GM21723 (cell line): ENCODE measurements around the gene CAPN11.

ENCODE experiments used
- ATAC-seq: cut with Tn5 transposase; IDR thresholded peaks from one replicate; pipeline ENCODE4 v1.9.1; 2021; ENCODE audit warnings: mild to moderate bottlenecking, moderate library complexity; ENCODE audit not compliant: unreplicated experiment

CAPN11 gene

DNA sequence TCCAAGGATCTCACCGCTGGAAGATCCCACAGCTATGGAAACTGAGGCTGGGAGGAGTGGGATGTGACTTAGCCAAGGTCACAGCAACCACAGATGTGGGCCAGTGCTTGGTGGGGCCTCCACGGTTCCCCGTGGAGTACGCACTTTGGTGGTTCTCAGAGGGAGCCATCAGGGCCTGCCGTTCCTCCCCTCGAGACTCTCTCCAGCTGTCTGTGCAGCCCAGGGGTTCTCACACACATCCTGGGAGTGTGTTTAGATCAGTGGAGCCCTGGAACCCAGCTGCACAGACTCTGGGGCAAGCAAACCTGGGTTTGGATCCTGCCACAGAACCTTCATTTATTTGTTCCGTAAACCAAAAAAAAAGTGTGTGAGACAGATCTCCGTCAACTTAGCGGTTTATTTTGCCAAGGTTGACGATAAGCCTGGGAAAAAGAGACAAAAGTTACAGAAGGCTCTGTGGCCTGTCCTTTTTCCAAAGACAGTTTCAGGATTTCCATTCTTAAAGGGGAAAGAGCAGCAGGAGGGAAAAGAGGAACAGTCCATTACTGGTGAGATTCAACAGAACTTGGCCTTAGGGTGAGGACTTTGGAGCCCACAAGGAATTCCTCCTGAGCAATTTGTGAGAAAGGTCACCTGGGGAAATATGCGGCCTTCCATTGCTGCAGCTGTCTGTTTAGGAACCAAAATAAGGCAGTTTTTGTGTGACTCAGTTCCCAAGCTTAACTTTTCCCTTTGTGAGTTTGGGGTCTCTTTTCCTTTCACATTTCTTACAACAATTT, 44.5 kb downstream of the CAPN11 start:
- no peak for ATAC-seq

DNA sequence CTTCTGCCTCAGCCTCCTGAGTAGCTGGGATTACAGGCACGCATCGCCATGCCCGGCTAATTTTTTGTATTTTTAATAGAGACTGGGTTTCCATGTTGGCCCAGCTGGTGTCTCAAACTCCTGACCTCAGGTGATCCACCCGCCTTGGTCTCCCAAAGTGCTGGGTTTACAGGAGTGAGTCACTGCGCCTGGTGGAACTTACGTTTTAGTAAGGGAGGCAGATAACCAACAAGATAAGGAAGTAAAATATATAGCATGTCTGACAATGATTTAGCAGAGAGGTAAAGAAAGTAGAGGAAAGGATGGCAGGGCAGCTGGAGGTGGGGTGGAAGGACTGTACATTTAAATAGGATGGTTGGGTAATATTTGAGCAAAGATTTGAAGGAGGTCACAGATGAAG, 45.3 kb downstream of the CAPN11 start:
- ATAC-seq, result no peak

DNA sequence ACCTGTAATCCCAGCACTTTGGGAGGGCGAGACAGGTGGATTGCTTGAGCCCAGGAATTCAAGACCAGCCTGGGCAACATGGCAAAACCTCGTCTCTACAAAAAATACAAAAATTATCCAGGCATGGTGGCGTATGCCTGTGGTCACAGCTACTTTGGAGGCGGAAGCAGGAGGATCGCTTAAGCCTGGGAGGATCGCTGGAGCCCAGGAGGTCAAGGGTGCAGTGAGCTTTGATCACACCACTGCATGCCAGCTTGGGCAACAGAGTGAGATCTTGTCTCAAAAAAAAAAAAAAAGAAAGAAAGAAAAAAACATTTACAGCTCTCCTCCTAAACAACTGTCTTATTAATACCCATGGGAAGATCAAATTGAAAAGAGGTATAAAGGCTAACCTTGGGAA, 49.3 kb downstream of the CAPN11 start:
- no peak for ATAC-seq

DNA sequence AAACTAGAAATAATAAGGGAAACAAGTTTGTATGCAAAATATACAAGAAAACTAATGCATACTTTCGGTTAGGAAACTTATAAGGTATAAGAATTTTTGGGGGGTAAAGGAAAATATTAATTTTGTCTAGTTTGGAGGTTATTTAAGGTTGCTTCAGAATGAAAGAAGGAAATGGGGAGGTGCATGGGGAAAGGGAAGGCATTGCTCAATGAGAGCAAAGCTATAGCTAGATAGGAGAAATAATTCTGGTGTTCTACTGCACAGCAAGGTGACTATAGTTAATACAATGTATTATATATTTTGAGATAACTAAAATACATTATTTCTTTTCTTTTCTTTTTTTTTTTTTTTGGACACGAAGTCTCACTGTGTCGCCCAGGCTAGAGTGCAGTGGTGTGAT, 52.7 kb downstream of the CAPN11 start:
- ATAC-seq, result no peak

DNA sequence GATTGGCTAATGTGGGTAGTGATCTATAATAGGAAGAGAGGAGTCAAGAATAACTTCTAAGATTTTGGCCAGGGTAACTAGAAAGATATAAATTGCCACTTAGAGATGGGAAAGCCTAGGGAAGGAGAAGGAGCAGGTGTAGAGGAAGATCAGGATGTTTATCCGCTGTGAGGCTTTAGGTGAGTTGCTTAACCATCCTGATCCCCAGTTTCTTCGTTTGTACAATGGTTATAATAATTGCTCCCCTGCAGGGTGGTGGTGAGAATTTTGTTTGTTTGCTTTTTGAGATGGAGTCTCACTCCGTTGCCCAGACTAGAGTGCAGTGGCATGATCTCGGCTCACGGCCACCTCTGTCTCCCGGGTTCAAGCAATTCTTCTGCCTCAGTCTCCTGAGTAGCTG, 55.7 kb downstream of the CAPN11 start:
- no peak for ATAC-seq

DNA sequence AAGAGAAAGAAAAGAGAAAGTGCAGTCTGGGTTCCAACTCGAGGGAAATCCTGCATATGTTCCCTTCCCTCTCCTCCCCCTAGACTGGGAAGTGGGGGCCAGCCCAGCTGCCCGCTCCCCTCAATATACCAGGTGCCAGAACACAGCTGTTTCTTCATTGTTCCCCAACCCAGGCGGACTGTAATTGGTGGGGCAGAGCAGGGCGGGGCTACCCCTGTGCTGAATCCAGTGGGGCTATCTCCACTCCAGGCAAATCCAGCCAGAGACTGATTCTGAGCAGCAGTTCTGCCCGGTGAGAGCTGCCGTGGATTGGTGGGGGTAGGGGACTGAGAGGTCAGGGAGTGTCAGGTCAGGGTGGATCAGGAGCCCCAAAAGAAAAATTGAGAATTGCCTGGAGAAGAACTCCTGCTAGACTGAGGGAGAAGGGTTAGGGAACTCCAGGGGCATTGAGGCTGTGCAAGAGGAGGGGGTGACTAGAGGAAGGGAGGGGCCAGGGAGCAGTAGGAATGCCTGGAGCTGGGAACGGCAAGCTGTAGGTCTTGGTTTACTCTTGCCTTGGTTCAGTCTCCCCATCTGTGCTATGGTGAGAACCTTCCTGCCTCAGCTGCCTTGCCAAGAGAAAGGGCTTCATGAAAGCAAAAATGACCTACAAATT, 58.2 kb downstream of the CAPN11 start, which contains the start of gene MYMX:
MYMX (plus strand) TSS at position 250 of the 655 bp plus-strand sequence. CDS start 546 bp downstream, outside the sequence.
- ATAC-seq, result no peak

DNA sequence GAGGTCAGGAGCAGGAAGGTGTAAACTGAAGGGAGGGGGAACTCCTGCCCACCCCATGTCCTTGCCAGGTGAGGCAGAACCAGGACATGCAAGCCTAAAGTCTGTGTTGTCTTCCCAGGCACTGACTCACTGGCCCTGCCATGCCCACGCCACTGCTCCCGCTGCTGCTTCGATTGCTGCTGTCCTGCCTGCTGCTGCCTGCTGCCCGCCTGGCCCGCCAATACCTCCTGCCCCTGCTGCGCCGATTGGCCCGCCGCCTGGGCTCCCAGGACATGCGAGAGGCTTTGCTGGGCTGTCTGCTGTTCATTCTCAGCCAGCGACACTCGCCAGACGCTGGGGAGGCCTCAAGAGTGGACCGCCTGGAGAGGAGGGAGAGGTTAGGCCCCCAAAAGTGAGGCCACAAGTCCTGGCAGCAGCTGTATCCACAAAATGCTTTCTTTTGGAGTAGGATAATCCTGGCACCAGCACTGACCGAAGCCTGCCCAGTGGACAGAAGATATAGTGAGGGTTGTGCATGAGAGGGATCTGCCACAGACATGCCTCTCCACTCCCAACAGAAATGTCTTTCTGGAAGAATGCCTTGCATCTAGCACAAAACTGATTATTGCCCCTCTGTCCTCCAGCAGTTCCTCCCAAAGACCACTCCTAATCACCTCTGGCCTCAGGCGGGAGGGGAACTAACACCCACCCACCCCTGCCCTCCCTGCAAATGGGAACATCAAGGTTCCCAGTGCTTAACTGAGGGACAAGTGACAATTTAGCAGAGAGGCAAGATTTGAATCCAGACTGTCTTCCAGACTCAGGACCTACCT, 58.9 kb downstream of the CAPN11 start:
- ATAC-seq, result no peak

DNA sequence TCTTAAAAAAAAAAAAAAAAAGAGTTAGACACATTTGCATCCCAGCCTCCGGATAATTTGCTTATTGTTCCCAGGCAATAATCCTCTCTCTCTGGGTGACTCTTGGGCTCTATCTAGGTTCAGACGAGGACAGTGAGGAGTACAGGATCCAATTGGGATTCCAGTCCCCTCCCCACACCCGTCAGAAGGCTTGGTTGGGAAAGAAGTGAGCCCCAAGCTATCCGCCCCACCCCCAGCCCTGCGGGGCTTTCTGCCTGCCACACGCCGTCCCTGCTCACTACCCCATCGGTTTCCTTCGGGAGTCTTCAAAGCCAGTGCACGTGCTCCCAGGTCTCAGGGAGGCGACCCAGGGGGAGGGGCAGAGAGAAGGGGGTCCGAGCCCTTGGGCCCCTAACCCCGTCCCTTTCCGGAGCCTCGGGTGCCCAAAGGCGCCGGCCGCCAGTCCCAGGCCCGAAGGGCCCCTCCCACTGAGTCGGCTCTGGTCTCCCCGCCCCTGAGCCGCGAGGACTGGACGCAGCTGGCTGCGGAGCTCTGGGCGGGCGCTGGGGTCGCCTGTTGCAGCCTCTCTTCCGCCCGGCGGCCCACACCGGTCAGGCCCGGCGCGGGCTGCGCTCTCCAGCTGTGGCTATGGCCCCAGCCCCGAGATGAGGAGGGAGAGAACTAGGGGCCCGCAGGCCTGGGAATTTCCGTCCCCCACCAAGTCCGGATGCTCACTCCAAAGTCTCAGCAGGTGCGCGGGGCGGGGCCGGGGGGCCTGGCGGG, 60.6 kb downstream of the CAPN11 start:
- peak; percentile 50 for ATAC-seq

DNA sequence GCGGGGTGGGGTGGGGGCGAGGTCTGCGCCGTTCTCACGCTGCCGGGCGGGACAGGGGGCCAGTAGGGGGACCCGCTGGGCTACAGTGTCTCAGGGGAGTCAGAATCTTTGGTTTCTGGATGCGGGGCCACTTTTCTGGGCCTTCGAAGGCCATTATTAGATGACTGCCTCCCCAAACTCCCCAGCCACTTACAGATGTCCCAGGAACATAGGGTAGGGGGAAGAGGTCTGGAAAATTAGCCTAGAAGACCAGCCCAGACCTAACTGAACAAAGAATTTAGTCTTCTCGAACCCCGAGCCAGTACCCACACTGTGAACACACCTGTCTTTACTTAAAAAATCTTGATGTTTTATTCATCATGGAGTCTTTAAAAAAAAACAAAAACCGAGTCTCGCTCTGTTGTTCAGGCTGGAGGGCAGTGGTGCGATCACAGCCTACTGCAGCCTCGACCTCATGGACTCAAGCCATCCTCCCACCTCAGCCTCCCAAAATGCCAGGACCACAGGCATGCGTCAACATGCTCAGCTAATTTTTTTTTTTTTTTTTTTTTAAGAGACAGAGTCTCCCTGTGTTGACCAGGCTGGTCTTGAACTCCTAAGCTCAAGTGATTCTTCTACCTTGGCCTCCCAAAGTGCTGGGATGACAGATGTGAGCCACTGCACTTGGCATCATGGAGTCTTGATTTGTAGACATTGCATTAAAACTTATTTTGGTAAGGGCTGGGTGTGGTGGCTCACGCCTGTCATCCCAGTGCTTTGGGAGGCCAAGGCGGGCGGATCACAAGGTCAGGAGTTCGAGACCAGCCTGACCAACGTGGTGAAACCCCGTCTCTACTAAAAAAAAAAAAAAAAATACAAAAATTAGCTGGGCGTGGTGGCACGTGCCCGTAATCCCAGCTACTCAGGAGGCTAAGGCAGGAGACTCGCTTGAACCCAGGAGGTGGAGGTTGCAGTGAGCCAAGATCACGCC, 61.5 kb downstream of the CAPN11 start:
- ATAC-seq, result no peak

DNA sequence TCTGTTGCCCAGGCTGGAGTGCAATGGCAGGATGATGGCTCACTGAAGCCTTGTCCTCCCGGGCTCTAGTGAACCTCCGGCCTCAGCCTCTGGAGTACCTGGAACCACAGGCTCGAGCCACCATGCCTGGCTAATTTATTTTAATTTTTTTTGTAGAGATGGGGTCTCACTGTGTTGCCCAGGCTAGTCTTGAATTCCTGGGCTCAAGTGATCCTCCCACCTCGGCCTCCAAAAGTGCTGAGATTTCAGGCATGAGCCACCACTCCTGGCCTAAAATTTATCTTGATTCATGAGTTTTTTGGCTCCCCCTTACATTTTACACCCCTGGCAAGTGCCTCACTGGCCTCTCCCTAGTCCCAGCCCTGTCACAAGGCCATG, 62.3 kb downstream of the CAPN11 start:
- ATAC-seq, result no peak

DNA sequence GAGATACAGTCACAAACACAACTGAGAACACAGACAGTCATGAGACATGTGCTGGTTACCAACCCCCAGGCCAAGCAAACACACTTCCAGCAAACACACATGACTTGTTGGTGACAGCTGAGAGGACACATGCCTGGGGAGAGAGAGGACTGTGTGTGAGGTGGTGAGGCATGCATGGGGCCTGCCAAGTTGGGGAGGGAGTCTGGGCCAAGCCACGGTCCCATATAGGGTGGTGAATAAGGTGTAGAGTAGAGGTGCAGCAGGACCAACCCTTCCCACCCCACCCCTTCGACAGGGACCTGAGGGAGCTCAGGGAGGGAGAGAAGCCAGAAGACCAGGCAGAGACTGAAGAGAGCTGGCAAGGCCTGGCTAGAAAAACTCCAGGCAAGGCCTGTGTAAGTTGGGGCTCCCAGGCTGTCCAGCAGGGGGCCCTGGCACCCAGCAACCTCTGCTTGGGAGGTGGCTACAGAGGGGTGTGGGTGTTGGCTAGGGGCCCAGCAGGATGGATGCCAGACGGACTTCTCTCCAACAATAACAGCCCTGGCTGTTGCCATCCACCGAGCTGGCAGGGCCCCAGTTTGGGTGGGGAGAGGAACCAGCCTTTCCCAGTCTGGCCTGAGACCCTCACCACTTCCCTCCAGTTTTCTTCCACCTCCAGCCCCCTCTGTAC, 62.8 kb downstream of the CAPN11 start:
- peak; percentile 42 for ATAC-seq

DNA sequence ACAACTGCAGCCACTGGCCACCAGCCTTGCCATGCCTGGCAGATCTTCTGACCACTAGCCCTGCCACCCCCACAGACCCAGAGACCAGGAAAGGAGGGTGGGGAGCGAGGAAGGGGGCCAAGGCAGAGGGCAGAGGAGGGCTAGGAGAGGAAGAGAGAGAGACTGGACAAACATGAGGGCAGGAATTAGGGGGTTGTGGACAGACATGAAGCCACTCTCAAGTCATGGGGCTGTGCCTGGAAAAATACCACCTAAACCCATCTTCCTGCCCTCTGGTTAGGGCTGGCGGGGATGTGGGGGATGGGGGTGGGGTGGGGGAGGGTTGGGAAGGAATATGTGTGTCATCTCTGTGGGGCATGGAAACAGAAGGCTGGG, 63.3 kb downstream of the CAPN11 start:
- no peak for ATAC-seq

DNA sequence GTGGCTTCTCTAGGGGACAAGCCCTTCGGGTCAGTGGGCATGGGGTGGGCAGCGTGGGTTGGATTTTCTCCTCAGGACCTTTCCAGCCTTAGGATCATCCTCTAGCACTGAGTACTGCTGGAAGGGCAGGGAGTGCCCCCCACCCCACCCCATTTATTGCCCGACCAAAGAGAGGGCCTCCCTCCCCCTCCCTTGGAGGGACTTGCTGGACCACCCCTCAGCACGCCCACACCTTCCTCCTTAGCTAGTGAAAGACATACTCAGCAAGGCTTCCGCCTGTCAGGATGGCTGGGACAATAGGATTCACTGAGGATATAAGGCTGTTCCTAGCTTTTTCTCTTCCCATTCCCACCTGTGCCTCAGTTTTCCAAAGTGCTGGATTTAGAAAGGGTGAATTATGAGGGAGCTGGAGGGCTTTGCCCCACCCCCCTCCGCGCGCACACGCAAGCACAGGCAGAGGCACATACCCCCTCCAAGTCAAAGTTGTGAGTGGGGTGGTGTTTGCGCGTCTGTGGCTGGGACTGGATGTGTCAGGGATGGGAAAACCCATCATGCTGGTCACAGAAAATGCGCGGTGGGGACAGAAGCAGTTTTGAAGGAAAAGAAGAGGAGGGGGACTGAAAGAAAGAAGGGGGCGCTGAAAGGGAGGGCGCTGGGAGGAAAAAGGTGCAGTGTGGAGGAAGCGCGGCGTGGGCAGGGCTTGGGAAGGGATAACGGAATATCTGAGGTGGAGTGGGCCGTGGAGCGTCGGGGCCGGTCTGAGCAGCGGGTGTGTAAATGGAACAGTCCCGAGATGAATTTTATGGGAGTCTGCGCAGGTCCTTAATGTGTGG, 64.1 kb downstream of the CAPN11 start:
- ATAC-seq, result peak; percentile 2

DNA sequence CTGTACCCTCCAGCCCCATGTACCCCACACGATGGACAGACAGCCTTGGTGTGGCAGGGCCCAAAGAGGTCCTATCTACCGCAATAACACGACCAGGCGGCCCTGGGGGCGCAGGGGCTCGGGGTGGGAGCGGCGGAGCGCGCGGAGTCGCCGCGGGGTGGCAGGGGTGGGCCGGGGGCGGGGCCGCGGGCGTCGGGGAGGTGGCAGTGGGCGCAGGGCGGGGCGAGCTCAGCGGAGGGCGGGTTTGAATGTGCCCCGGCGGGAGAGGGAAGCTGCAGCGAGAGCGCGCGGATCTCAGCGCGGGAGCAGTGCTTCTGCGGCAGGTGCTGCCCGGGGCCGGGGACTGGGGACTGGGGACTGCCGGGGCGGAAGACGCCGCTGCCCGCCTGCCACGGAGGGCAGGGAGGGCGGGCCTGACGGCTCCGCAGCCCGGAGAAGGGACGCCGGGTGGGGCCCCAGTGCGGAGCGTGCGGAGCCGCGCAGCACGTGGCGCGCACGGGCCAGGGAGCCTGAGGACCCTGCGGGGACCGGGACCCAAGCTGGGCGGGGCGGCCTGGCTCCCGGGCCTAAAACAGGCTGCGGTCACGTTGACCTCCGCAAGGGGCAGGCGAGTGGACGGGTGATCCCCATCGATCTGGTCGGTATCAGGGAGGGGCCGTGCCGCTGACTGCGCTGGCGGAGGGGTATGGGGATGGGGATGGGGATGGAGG, 64.9 kb downstream of the CAPN11 start, which contains the start of gene SLC29A1:
SLC29A1 (plus strand) TSS at position 277 of the 710 bp plus-strand sequence. CDS start 3,719 bp downstream, outside the sequence.
- ATAC-seq, result peak; percentile 55

DNA sequence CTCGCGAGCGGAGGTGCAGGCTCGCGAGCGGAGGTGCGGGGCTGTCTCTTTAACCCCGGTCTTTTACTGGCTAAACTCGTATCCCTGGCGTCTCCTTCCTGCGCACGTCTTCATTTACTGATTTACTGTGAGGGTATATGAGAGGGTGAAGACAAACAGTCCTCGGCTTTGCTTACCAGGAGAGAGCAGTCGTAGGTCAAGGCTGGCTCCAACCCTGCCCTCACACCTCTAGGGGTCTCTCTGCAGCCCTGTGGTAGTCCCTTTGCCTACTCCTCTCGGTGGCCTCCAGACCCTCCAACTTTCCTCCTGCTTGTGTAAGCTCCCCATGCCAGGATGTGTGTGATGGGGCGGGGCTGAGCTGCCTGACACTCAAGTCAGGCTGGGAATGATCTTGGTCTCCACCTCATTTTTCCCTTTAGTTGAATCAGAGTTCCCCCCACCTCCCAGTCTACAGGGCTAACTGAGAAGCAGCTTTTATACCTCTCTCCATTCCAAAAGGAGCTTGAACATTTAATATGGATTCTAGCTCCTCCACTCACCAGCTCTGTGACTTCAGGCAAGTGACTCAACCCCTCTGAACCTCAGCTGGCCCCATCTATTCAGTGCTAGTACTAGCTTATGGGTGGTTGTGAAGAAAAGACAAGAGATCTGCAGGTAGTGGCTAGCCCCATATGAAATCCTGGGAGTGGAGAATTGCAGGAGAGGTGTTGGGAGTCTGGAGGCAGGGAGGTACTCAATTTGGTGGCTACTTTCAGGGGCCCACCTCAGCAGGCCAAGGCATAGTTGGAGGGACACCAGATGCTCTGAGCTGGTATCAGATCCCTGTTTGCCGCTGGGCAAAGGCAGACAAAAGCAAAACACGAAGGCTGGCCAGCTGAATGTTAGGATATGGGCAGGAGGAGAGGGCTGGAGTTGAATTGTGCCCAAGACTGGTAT, 65.7 kb downstream of the CAPN11 start:
- peak; percentile 9 for ATAC-seq

DNA sequence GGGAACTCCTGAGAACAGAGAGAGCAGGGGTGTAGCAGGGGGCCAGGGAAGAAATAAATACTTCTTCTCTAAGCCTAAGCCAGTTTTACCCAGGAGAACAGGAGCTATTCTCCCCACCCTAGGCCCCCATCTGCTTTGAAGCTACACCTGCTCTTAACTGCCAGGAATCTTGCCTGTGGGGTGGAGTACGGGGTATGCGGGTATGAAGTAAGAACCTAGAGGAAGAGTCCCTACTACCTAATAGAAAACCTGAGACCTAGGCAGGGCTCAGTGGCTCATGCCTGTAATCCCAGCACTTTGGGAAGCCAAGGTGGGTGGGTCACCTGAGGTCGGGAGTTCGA, 66.3 kb downstream of the CAPN11 start:
- no peak for ATAC-seq
